HL-60 (cell line): Measurements from ENCODE around the gene UGGT1.

Source experiments
- CTCF ChIP-seq: IDR thresholded peaks from one replicate; pipeline ENCODE4 v1.5.1; 2011; ENCODE audit warnings: low read length, control low read depth, inconsistent platforms; ENCODE audit not compliant: insufficient read depth
- REST ChIP-seq: IDR thresholded peaks from 2 replicates; pipeline ENCODE4 v1.6.1; 2012; ENCODE audit warnings: low read depth; ENCODE audit not compliant: insufficient replicate concordance

- TF ChIP-seq CTCF (no peak), REST (peak; percentile 58)
Measured at GRCh38 chr2:128090945-128091725, at the start of gene UGGT1.
